ENCODE data around the gene UGT1A10. TPM values are rescaled to one million over a fixed set of nuclear protein-coding genes. Genes with fewer than 3 reads are reported as not detected.

Gene UGT1A10
- total RNA-seq, 1 donor from 2014 or later = 47.5 TPM

- DNase-seq (ENCODE audit: low spot score) = no peak
Observed at GRCh38 chr2:233803994-233804393, 167.7 kb downstream of the UGT1A10 start.

GRCh38 chr2:233807215-233807865, 171.1 kb downstream of the UGT1A10 start:
- no peak for DNase-seq (ENCODE audit: low spot score)

- no peak for DNase-seq (ENCODE audit: low spot score)
Observed at GRCh38 chr2:233807966-233808935, 172.0 kb downstream of the UGT1A10 start.

- DNase-seq (ENCODE audit: low spot score) = no peak
Observed at GRCh38 chr2:233810385-233810784, 174.1 kb downstream of the UGT1A10 start.

GRCh38 chr2:233811087-233811486, 174.8 kb downstream of the UGT1A10 start:
- no peak for DNase-seq (ENCODE audit: low spot score)

- DNase-seq (ENCODE audit: low spot score) = no peak
Observed at GRCh38 chr2:233811732-233812131, 175.5 kb downstream of the UGT1A10 start.

- DNase-seq (ENCODE audit: low spot score) = no peak
Observed at GRCh38 chr2:233813236-233814055, 177.2 kb downstream of the UGT1A10 start.

- DNase-seq (ENCODE audit: low spot score) = no peak
Observed at GRCh38 chr2:233814056-233814835, 178.0 kb downstream of the UGT1A10 start.

GRCh38 chr2:233815861-233816260, 179.6 kb downstream of the UGT1A10 start:
- no peak for DNase-seq (ENCODE audit: low spot score)

- no peak for DNase-seq (ENCODE audit: low spot score)
Observed at GRCh38 chr2:233816334-233816733, 180.1 kb downstream of the UGT1A10 start.

GRCh38 chr2:233816771-233817170, 180.5 kb downstream of the UGT1A10 start:
- DNase-seq (ENCODE audit: low spot score) = no peak

GRCh38 chr2:233817361-233817911, 181.2 kb downstream of the UGT1A10 start:
- no peak for DNase-seq (ENCODE audit: low spot score)

GRCh38 chr2:233817995-233818638, 181.9 kb downstream of the UGT1A10 start:
- DNase-seq (ENCODE audit: low spot score) = no peak

GRCh38 chr2:233818639-233819621, 182.7 kb downstream of the UGT1A10 start:
- DNase-seq (ENCODE audit: low spot score) = no peak

- DNase-seq (ENCODE audit: low spot score) = no peak
Observed at GRCh38 chr2:233819884-233820773, 183.9 kb downstream of the UGT1A10 start.

- DNase-seq (ENCODE audit: low spot score) = no peak
Observed at GRCh38 chr2:233820774-233821105, 184.5 kb downstream of the UGT1A10 start.

- no peak for DNase-seq (ENCODE audit: low spot score)
Observed at GRCh38 chr2:233821196-233821595, 184.9 kb downstream of the UGT1A10 start.

GRCh38 chr2:233821709-233822100, 185.5 kb downstream of the UGT1A10 start:
- DNase-seq (ENCODE audit: low spot score) = no peak

Data from mucosa of gallbladder (tissue), 1 donor.